HG03095 (cell line): Measurements from ENCODE around the gene RNF220.

Experiments used
- ATAC-seq: cut with Tn5 transposase; IDR thresholded peaks from one replicate; pipeline ENCODE4 v1.9.1; 2021; ENCODE audit warnings: moderate library complexity; ENCODE audit not compliant: unreplicated experiment

Gene RNF220

DNA sequence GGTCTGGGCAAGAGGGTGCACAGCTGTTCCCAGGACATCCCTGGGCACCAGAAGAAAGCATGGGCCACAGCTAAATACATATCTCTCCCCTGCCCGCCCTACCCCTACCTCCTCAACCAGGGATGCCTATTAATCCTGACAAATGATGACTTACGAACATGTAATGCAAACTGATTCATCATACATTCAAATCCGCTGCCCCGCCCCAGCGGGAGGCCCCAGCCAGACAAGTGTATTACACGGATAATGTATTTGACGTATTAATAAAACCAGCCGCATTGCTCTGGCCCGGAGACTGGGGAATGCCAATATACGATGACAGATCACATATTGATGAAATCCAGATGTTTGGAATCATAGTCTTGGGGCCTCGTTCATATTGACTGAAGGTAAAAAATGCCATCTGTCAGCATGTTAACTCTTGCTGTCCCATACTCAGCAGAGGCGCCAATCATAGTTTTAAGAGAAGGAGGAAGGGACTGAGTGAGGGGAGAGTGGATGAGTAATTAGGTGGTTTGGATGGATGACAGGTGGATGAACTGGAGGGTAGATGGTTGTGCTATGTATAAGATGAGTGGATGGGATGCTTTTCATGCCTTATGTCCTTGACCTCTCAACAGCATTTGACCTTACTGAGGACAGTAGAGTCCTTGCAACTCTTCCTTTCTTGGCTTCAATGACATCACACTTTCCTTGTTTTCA, 201.0 kb downstream of the RNF220 start:
- no peak for ATAC-seq

GRCh38 chr1:44606701-44607281, 201.7 kb downstream of the RNF220 start:
- no peak for ATAC-seq

DNA sequence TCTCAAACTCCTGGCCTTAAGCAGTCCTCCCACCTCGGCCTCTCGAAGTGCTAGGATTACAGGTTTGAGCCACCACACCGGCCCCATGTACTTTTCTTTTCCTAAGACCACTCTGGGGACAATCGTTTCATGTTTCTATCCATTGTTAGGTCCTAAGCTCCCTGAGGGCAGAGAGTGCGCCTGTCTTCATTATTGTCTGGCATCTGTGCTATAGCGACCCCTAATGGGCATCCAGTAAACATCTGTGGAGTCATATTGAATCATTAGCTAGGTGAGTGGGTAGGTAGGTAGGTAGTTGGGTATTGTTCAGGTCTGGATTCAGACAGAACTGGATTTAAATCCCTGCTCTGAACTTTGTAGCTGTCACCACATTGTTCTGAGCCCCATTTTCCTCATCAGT, 203.1 kb downstream of the RNF220 start:
- ATAC-seq = no peak

GRCh38 chr1:44609412-44609767, 204.3 kb downstream of the RNF220 start:
- no peak for ATAC-seq

- ATAC-seq = no peak
These were observed 204.9 kb downstream of the RNF220 start for GRCh38 chr1:44609768-44610526.

- no peak for ATAC-seq
These were observed 205.6 kb downstream of the RNF220 start for GRCh38 chr1:44610527-44611148.

DNA sequence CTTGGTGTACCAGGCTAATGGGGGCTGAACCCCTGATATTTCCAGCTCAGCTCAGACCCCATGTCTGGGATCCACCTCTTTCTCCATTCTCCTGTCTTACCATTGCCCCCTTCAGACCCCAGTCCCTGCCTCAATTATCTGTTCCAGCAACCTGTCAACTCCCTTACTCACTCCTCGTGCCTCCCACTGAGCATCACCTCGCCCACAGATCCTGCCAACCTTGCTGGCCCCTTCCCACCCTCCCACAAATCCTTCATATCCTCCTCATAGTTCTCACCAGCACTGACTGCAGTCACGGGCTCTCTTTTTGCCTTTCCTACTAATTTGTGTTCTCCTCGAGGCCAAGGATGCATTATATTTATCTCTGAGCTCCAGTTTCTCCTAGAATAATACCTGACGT, 206.4 kb downstream of the RNF220 start:
- no peak for ATAC-seq

DNA sequence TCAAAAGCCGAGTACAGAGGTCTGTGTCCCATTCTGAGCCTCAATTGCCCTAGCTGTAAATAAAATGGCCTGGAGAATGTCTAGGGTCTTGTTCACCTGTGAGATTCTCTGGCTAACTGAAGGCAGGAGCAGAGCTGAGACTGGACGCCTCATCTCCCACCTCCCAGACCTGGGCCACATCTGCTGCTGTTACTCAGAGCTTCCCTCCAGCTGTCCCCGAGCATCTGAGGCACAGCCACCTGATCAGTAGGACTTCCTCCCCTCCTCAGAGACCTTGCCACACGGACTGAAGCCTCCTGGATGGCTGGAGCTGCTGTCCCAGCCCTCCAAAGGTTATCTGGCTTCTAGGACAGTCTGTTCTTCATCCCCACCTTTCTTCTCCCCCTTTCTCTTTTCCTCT, 206.8 kb downstream of the RNF220 start:
- no peak for ATAC-seq

GRCh38 chr1:44613941-44614340, 208.9 kb downstream of the RNF220 start:
- ATAC-seq = no peak

DNA sequence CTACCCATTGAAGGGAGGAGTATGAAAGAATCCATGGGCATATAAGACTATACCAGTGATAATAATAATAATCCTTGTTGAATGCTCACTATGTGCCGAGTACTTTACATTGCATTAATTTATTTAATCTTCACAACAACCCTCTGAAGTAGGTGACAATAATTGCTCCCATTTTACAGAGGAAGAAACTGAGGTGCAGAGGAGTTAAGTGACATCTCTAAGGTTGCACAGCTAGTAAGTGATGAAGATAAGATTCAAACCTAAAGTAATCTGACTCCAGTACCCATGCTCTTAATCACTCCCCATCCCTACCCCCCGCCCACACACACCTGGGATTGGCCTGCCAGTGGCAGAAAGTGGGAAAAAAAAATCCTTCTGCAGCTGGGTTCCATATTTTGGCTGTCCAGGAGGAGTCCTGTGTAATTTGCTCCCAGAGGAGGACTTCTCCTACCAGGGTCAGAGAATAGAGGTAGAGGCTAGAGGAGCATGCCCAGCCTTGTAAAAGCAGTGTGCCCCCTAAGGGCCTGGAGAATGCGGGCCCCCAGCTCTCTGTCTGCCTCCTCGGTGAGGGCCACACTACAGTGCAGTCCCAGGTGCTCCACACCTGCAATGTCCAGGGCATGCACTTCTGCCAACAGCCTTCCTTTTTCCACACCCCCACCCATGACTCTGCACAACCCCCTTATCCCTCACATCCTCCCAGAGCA, 211.4 kb downstream of the RNF220 start:
- no peak for ATAC-seq

DNA sequence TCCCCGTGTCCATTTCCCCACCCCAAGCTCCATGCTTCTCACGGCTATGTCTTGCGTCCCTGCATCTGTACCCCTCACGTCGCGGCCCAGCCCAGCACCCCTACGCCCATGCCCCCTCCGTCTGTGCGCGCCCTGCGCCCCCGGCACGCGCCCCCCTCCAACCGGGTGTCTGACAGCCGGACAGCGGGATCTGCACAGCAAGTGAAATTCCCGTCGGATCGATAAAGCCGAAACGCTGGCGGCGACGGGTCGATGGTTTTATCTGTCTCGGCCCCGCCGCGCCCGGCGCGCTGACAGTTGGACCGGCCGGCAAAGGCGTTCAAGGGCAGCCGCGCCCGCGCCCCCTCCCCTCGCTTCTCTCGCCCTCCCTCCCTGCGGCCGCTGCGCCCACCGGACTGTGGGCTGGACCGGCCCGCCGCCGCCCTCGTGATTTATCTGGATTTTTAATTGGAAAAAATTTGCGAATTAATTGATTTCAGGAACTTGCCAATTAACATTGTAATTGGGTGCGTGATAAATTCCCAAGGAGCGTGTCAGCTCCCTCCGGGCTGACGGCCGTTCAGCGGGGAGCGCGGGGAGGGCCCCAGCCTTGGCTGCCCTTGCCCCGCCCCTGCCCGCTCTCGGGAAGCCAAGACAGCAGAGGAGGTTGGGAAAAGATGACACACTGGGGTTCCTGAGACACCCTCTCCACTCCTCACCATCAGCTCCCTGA, 212.1 kb downstream of the RNF220 start:
- no peak for ATAC-seq

DNA sequence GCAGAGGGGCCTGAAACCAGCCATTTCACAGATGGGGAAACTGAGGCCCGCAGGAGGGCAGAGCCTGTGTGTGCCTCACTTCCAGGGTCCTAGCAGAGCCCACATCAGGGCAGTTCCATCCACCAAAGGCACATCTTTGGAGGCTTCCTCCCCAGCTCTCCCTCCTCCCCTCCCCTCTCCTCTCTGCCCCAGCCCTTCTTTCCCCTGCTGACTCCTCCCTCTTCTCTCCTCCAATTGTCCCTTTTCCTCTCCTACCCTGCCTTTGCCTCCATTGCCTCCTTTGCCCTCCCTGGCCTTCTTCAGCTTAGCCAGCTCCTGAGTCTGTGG, 212.6 kb downstream of the RNF220 start:
- ATAC-seq = no peak

DNA sequence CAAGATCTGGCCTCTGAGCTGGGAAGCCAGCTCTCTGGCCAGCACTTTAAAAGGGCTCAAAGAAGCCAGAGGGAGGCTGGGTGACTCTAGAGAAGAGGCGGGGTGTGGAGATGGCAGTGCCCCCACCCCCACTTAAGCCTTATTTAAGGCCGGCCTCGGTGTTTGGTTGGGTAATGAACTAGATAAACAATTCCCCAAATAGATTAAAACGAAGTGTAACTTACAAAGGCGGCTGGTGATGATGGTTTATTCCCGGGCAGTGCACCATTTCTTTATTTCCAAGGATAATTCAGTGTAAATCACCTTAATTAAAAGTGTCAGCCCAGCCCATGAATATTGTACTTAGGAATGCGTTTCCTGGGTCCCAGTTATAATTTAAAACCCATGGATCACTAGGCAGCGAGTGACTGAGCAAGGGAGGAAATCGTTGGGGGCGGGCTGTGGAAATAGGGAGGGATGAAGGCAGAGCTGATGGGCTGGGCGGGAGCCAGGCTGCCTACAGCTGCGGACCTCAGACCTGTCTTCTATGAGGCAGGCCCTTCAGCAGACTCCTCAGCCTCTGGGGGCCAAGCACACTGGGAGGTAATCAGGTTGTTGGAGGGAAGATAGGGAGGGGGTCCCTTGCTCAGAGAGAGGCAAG, 214.3 kb downstream of the RNF220 start:
- ATAC-seq = no peak

GRCh38 chr1:44620072-44620471, 215.0 kb downstream of the RNF220 start:
- no peak for ATAC-seq

- no peak for ATAC-seq
These were observed 216.8 kb downstream of the RNF220 start for GRCh38 chr1:44621841-44622286.

- ATAC-seq = no peak
These were observed 219.3 kb downstream of the RNF220 start for GRCh38 chr1:44624268-44624901.

DNA sequence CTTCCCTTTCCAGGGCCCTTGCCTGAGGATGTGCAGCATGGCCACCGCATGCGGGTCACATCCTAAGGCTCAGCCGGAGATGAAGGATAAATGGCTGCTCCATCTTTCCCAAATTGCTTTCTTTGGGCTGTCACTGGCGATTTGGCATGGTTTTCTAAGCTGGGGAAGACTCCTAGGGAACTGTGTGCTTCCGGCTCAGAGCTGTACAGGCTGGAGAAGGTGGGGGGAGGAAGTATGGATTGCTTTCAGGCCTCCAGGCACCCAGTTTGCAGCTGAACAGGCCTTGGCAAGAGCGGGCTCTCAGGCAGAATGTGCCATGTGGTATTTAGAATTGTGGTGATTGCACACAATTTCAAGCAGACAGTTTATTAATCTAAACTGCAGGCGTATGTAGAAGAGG, 220.3 kb downstream of the RNF220 start:
- ATAC-seq = no peak

DNA sequence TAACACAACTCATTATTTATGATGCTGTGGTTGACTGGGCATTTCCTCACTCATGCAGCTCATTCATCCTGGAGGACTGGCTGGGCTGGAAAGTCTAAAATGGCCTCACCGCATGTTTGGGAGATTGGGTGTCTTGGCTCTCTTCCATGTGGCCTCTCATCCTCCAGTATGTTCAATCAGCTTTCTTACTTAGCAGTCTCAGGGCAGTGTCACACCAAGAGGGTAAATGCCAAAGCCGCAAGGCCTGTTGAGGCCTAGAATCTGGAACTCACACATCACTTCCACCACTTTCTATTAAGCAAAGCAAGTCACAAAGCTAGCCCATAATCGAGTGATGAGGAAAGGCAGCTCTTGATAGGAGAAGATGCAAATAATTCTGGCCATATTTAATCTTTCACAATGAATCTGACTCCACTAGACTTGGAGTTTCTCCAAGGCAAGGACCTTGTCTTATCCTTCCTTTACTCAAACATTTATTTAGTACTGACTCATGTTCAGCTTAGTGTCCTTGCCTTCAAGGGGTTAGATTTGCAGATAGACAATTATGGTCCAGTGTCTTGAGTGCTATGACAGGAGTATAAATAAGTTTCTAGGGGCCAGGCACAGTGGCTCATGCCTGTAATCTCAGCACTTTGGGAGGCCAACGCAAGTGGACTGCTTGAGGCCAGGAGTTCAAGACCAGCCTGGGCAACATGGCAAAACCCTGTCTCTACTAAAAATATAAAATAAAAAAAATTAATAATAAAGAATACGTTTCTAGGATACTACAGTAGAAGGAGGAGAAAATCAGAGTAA, 224.1 kb downstream of the RNF220 start:
- ATAC-seq = no peak

DNA sequence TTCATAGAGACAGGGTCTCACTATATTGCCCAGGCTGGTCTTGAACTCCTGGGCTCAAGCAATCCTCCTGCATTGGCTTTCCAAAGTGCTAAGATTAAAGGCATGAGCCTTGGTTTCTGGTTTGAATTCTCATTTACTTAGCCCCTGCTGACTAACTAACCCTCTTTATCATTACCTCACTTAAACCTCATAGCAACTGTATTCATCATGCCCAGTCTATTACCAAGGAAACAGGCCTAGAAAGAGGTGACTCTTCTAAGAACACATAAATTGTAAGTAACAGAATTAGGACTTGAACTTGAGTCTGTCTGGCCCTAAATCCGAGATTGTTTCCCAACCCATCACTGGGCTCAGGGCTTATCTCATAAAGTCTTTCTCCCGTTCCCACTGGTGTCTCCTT, 225.1 kb downstream of the RNF220 start:
- no peak for ATAC-seq
